HG03095 (cell line): ENCODE data around the gene PFKM.

Experiments used
- ATAC-seq: cut with Tn5 transposase; IDR thresholded peaks from one replicate; pipeline ENCODE4 v1.9.1; 2021; ENCODE audit warnings: moderate library complexity; ENCODE audit not compliant: unreplicated experiment

Gene PFKM

GRCh38 chr12:48156652-48157017, 37.5 kb downstream of the PFKM start:
- ATAC-seq: no peak

- ATAC-seq: peak; percentile 75
Observed at GRCh38 chr12:48157018-48157888, 38.1 kb downstream of the PFKM start, which contains the start of gene ASB8. ASB8 (minus strand) TSS chr12:48157515; CDS start chr12:48153496, 4,019 bp downstream.

DNA sequence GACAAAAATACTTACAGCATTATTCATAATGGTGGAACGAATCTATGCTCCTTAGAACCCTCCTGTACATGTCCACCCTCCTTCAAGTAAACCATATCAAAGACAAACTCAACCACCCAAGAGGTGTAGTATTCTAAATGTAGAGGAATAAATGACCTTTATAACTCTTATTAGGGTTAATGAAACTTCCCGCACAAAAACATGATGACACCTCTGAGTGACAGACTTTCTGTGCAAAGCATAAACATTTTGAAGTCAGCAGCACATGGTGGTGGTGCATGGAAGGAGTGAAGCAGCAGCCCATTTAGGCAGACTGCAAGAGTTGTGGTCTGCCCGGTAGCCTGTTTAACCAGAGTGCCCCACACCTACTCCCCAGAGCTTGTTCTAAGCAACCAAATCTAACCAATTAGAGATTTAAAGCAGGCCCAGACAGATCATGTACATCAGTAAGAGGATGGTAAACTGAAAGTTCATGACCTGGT, 38.8 kb downstream of the PFKM start:
- ATAC-seq: peak; percentile 6

- ATAC-seq: no peak
Observed at GRCh38 chr12:48160046-48160445, 40.9 kb downstream of the PFKM start.

- no peak for ATAC-seq
Observed at GRCh38 chr12:48160807-48161206, 41.6 kb downstream of the PFKM start.

- ATAC-seq: no peak
Observed at GRCh38 chr12:48163150-48163747, 44.1 kb downstream of the PFKM start.

DNA sequence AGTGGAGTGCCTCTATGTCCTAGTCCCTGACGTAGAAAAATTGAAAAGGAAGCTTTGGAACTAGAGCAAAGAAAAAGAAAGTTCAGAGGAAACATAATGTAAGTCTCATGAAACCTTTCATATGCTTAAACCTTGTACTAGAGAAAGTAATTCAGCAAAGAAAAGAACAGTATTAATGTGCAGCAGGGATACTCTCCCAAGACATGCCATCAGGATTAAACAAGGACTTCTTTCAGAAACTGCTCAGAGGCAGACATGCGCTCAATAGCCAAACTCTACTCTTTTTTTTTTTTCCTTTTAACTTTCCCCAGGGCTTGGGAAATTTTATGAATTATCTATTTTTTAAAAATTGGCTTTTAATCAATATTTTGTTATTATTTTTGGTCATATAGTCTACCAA, 45.3 kb downstream of the PFKM start:
- no peak for ATAC-seq

DNA sequence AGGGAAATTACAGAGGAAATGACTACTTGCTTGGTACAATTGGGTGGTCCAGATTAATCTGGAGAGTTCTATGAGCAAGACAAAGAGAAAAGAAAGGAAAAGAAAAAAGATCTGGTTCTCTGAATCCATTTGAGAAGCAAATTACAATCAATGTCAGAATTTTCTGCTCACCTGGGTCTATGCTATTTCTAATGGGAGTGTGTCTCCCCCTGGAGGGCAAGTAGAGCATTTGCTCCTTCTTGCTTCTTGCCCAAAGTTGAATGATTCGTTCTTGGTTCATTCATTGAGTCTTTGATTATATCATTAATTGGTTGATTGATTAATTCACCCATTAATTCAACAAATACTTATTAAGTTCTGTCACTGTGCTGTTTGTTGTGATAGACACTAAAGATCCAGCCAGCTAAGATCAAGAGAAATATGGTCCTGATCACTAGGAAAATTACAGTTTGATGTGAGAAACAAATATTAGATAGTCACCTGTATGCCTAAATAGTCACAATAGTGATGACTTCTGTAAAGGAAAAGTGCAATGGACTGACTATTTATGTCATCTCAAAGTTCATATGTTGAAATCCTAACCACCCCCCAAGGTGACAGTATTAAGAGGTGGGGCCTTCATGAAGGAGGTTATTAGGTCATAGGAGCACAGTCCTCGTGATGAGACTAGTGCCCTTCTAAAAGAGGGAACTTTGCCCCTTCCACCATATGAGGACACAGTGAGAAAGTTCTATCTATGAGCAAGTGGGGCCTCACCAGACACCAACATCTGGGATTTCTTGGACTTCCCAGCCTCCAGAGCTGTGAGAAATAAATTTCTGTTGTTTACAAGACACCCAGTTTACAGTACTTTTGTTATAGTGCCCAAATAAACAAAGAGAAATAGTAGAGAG, 46.2 kb downstream of the PFKM start:
- no peak for ATAC-seq

DNA sequence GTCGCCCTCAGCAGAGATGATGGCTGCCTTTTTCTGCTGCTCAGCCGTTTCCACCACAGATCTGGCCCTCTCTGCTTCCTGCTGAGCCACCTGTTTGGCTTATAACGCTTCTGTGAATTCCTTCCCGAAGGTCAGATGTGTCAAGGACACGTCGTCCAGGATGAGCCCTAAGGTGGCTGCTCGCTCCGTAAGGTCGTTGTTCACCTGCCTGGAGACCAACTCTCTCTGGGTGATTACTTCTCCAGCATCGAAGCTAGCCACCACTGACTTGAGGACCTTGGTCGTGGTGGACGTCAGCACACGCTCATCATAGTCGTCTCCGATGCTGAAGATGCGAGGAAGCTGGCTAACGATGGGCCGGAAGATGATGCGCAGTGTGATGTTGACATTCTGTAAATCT, 49.8 kb downstream of the PFKM start:
- no peak for ATAC-seq

DNA sequence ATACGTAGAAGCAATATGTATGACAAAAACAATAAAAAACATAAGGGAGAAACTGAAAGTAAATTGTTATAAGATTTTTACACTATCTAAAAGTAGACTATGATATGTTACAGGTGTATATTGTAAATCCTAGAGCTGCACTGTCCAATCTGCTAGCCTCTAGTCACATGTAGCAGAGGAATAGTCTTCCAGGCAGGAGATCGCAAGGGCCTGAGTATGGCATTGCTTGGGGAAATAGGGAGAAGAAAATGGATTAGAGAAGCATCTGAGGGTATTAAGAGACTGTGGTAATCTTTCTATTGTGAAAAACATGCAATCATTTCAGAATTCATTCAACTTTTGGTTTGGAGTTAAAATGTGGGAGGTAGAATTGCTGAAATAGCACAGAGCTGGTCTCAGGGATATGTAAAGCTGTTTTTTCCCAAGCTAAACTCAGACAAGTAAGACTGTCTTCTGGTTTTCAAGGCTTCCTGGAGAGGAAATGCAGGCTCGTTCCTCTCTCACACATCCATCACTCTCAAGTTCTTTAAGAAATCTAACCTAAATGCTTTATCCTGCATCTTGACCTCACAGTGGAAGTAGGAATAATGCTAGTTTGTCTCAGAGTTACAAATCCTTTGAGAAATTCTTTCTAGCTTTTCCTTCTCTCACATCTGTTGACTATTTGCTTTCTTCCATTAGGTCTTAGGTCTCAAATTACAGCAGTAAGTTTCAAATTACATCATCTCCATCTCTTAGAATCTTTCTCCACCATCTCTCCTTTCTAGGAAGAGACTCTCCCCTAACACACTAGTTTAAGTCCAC, 56.7 kb downstream of the PFKM start:
- ATAC-seq: no peak

DNA sequence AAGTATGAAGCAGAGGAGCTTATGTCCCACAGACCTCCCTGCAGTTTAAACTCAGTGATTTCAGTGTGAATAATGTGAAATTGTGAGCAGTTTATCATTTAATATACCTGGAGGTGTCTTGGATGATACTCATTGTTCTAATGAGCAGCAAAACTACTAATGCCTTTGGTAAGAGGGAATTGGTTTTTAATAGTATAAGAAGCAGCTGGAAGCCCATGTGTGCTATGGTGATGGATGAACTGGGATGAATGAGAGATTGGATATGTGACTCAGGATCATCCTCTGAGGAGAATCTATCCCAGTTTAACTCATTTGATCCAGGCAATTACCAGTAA, 57.2 kb downstream of the PFKM start:
- no peak for ATAC-seq

DNA sequence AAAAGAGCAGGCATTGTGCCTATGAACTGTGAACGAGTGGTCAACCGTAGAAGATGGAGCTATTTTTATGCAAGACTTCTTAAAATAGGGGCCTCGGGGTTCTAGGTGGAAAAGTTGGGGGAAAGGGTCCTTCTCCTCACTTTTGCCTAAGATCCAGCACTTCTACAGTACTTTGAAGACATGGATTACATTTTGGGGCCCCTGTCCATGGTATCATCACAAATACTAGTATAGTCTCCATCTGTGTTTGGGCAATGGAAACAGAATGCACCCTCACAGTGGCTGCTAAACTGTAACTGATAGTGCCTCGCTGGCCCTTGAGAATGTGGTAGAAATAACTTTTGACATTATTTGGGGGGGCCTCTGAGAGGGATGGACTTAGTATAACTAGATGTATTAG, 58.8 kb downstream of the PFKM start:
- ATAC-seq: no peak

DNA sequence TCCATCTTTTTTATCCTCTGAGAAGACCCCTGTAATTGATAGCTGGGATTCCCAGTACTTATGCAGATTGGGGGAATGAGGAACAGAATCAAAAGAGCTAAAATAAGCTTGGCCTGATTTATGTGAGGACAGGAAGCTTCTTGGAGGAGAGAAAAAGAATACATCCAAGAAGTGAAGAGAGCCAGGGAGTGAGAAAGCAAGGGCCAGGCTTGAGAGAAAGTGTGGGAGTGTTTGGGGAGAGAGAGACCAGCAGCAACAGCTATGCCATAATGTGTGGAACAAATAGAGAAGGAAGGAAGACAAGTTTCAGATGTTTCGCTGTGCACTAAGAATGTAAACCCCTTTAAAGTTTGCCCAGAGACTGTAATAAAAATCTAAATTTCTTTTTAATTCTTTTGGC, 60.3 kb downstream of the PFKM start:
- no peak for ATAC-seq

GRCh38 chr12:48180424-48180823, 61.3 kb downstream of the PFKM start:
- no peak for ATAC-seq

DNA sequence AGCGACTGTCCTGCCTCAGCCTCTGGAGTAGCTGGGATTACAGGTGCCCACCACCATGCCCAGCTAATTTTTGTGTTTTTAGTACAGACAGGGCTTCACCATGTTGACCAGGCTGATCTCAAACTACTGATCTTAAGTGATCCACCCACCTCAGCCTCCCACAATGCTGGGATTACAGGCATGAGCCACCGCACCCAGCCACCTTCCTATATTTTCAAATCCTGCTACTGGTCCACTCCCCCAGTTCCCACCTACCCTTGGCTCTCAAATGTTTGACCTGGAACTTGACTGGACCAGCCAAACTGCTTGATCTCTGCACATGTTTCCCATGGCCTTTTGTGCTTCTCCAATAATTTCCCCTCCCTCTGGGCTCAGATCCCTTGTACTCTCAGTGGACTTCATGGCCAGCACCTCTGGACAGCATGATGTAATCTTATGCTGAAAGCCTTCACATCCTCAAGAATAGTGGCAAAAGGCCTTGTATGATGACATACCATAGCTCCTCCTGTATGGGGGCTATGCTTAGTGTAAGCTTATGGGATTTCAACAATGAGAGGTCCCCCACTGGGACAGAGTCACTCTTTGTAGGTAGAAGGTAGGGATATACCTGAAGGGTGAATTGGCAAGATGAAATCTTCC, 61.8 kb downstream of the PFKM start:
- no peak for ATAC-seq

DNA sequence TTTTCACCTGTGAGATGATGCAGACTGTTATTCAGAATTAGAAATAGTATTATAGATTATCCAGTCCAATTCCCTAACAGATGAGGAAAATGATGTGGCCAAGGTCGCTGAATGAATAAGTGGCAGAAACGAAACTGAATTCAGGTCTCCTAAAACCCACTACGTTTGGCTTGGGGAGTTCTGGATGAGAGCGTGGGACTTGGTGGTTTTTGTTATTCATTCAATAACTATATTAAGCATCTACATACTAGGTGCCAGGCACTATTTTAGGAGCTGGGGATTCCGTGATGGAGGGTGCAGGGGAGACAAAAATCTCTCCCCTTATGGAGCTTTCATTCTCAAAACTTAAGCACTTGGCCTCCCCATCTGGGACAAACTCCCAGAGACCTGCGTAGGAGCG, 63.5 kb downstream of the PFKM start:
- no peak for ATAC-seq

DNA sequence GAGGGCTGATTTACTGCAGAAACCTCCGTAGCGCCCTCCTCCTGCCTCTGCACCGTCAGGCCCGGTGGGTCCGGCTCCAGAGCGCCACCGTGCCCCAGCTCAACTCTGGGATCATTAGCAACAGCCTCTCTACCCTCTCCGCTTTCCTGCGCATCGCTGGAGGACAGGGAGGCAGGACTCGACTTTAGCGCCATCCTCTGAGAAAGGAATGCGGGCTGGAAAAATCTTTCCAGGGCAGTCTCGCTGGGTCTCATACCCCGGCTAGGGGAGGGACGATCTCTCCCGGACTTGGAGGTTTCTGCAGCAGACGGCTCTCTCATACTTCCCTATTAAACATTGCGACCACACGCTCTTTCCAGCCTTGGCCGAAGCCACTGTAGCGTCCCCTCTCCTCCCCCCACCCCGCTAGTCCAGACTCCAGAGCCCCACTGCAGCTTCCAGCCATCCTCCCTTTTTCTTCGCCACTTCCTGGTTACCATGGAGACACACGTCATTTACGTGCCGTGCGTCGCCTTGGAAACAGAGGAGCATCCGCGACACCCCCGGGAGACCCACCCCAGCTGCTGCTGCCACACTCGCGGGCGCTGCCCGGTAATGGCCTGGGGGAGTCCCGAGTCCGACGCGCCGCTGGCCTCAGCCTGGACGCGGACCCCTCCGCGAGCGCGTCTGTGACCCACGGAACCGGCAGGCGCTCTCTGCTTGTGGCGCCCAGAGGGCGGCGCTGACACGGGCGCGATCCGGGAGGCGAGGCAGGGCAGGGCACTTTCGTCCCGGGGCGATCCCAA, 64.1 kb downstream of the PFKM start, which contains the start of gene CCDC184:
CCDC184 (plus strand) TSS at position 554 of the 785 bp plus-strand sequence. CDS start 479 bp downstream, outside the sequence.
- ATAC-seq: peak; percentile 61

- no peak for ATAC-seq
Observed at GRCh38 chr12:48183876-48184548, 64.8 kb downstream of the PFKM start.

DNA sequence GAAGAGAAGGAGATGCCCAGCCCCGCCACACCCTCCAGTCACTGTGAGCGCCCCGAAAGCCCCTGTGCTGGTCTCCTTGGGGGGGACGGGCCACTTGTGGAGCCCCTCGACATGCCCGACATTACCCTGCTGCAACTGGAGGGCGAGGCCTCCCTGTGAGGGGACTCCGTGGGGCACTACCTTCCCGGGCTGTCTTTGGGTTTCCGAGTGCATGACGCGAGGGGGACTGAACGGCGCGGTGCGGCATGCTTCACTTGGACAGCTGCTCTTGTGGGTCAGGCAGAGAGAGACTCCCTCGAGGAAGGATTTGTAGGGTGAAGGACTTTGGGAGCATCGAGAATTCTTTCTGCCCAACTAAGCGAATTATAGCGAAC, 65.4 kb downstream of the PFKM start:
- no peak for ATAC-seq
